HepG2 (cell line): ENCODE results near the gene B4GALT2. TPM values are rescaled to one million over a fixed set of nuclear protein-coding genes. Genes with fewer than 3 reads are reported as not detected.

Experiments used
- ARID2 ChIP-seq: sonication (generic); formaldehyde crosslinking; IDR thresholded peaks from 2 replicates; pipeline ENCODE4 v1.8.1; 2022; ENCODE audit warnings: mild to moderate bottlenecking, missing genetic modification reagents, borderline replicate concordance
- CERS6 ChIP-seq: sonication (generic); formaldehyde crosslinking; IDR thresholded peaks from 2 replicates; pipeline ENCODE4 v1.5.0; 2020; ENCODE audit warnings: missing genetic modification reagents
- FOSL2 ChIP-seq: sonication (generic); formaldehyde crosslinking; IDR thresholded peaks from 2 replicates; pipeline ENCODE4 v1.4.0; 2020; ENCODE audit warnings: missing genetic modification reagents
- KDM6A ChIP-seq: IDR thresholded peaks from 2 replicates; pipeline ENCODE4 v1.6.1; 2016; ENCODE audit warnings: low read depth
- MTF1 ChIP-seq: sonication (generic); formaldehyde crosslinking; IDR thresholded peaks from 2 replicates; pipeline ENCODE4 v1.5.0; 2020; ENCODE audit warnings: missing genetic modification reagents
- MYC ChIP-seq: sonication (generic); formaldehyde crosslinking; IDR thresholded peaks from 2 replicates; pipeline ENCODE4 v1.9.0; 2021; ENCODE audit warnings: missing genetic modification reagents, borderline replicate concordance
- RELA ChIP-seq: sonication (generic); formaldehyde crosslinking; IDR thresholded peaks from 2 replicates; pipeline ENCODE4 v1.4.0; 2020; ENCODE audit warnings: missing genetic modification reagents
- TBX3 ChIP-seq: fragments of 450-650 bp; IDR thresholded peaks from 2 replicates; pipeline ENCODE4 v1.6.1; 2017; ENCODE audit warnings: antibody characterized with exemption, mild to moderate bottlenecking, inconsistent platforms, borderline replicate concordance
- TFAP4 ChIP-seq: sonication (generic); IDR thresholded peaks from 2 replicates; pipeline ENCODE4 v1.6.1; 2016; ENCODE audit warnings: low read depth, borderline replicate concordance
- THYN1 ChIP-seq: sonication (generic); formaldehyde crosslinking; IDR thresholded peaks from 2 replicates; pipeline ENCODE4 v1.8.1; 2023; ENCODE audit warnings: low read depth, mild to moderate bottlenecking, moderate library complexity, missing genetic modification reagents, borderline replicate concordance
- ZBTB49 ChIP-seq: sonication (generic); formaldehyde crosslinking; IDR thresholded peaks from 2 replicates; pipeline ENCODE4 v1.4.0; 2020; ENCODE audit warnings: missing genetic modification reagents, borderline replicate concordance
- ZNF350 ChIP-seq: sonication (generic); formaldehyde crosslinking; IDR thresholded peaks from 2 replicates; pipeline ENCODE4 v1.4.0; 2020; ENCODE audit warnings: mild to moderate bottlenecking, low read depth, missing genetic modification reagents, borderline replicate concordance
- ZNF407 ChIP-seq: sonication (generic); formaldehyde crosslinking; IDR thresholded peaks from one replicate; pipeline ENCODE4 v1.5.1; 2020; ENCODE audit warnings: mild to moderate bottlenecking, missing genetic modification reagents; ENCODE audit errors: not compliant biosample characterization
- ZNF615 ChIP-seq: sonication (generic); formaldehyde crosslinking; IDR thresholded peaks from 2 replicates; pipeline ENCODE4 v1.5.0; 2020; ENCODE audit warnings: mild to moderate bottlenecking, missing genetic modification reagents, borderline replicate concordance
- ZNF816 ChIP-seq: sonication (generic); formaldehyde crosslinking; IDR thresholded peaks from 2 replicates; pipeline ENCODE4 v1.8.0; 2022; ENCODE audit warnings: missing genetic modification reagents, mild to moderate bottlenecking, borderline replicate concordance
- polyA plus RNA-seq, 8 experiments: library from polyadenylated mRNA; depleted of rRNA in 3 of 8; stranded (reverse) in 7 of 8; unstranded in 1 of 8; fragments of >200 nt; fragmentation: Illumina TruSeq in 4 of 8; extraction: Trizol in 4 of 8; gene quantifications; 2 replicates each; pipeline versions ENCODE4 v1.2.1 to v1.2.3, GENCODE V29; 2011 to 2016; ENCODE audit warnings: low read depth in 4 of 8, missing spikeins in 1 of 8, mixed read lengths in 1 of 8; ENCODE audit not compliant: insufficient read depth in 1 of 8
- total RNA-seq, 5 experiments: library from RNA; depleted of rRNA; stranded (reverse); fragments of >200 nt; fragmentation: Illumina TruSeq; extraction: Trizol; gene quantifications; 2 replicates each; pipeline ENCODE4 v1.2.3, GENCODE V29; 2016; ENCODE audit warnings: low read depth in 1 of 5

Gene B4GALT2
- total and polyA plus RNA-seq, 2 of the 13 experiments (the other 11 are each of a cell fraction or from before 2014, with no cell fraction given), result 41.9 to 78.0 TPM

GRCh38 chr1:44029911-44030604 is 51.0 kb downstream of the B4GALT2 start (continued):
- TF ChIP-seq ZNF407, result no peak
- no peak for TF ChIP-seq FOSL2 (CRISPR knock-in tag)
- TF ChIP-seq KDM6A (CRISPR knock-in tag), result no peak
- TF ChIP-seq TBX3, result no peak
- no peak for TF ChIP-seq TFAP4
- TF ChIP-seq CERS6 (CRISPR knock-in tag), result no peak
- TF ChIP-seq THYN1 (CRISPR knock-in tag), result no peak
- TF ChIP-seq ZBTB49, result no peak
- no peak for TF ChIP-seq ZNF615 (CRISPR knock-in tag)
- peak; percentile 97 for TF ChIP-seq MYC
- no peak for TF ChIP-seq ZNF350 (CRISPR knock-in tag)
- TF ChIP-seq MTF1 (CRISPR knock-in tag), result no peak
- no peak for TF ChIP-seq ZNF816 (CRISPR knock-in tag)
- TF ChIP-seq RELA (CRISPR knock-in tag), result no peak
- TF ChIP-seq ARID2 (CRISPR knock-in tag), result no peak
